Stimulated activated CD4-positive, alpha-beta T cell treated with anti-CD3 and anti-CD28 coated beads, TNF-alpha, amount 100 ng/mL, for 4 hours (primary cell): ENCODE measurements around the gene PLEKHN1.

Experiments
- DNase-seq, 3 experiments: peaks; one replicate each; pipeline ENCODE4 v3.0.0-alpha.2; 2020; ENCODE audit warnings: low read depth in 3 of 3

Gene PLEKHN1

DNA sequence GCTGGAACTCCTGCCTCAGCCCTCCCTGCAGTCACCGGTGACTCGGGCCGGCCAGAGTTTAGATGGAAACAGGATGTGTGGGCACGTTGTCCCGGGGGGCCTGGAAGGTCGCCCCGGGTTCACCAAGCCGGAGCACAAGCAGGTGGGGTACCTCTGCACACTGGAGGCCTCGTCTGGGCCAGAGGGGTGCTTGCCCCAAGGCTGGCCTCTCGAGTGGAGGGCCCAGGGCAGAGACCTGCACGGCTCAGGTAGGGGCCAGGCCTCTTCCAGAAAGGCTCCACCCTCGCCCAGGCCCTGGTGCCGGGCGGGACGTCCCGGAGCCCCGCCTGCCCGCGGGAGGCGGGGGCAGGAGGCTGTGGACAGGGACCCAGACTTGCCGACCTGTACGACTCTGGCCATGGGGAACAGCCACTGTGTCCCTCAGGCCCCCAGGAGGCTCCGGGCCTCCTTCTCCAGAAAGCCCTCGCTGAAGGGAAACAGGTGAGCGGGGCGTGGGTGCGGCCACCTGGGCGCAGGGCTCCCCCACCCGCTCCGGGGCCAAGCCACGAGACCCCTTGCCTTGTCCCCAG, at the start of gene PLEKHN1:
Gene PLEKHN1 (plus strand): TSS at position 348 of the 569 bp plus-strand sequence. CDS start 50 bp downstream, at position 398.
- no peak for DNase-seq

- DNase-seq = no peak
These were observed 49.2 kb upstream of the PLEKHN1 start for GRCh38 chr1:917076-917459.

GRCh38 chr1:917466-918091, 48.7 kb upstream of the PLEKHN1 start:
- DNase-seq = no peak

DNA sequence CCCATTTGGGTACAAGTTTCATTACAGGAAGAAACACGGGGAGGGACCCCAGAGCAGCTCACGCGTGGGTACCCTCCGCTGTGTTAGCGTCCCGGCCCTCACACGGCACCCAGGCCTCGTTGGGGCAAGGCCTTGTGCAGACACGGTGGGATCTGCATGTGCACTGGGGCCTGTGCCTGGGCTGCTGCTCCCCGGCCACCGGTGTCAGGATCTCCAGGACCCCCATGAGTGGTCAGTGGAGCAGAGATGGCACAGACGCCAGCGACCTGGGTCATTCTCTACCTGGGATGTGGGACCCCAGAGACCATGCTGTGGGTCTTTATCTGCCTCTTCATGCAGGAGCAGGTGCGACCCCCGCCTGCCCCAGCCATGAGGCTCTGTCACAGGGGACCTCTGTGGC, 47.9 kb upstream of the PLEKHN1 start:
- no peak for DNase-seq

GRCh38 chr1:918843-919242, 47.4 kb upstream of the PLEKHN1 start:
- DNase-seq = no peak

- DNase-seq = no peak
These were observed 46.9 kb upstream of the PLEKHN1 start for GRCh38 chr1:919271-919872.

GRCh38 chr1:920010-920409, 46.3 kb upstream of the PLEKHN1 start:
- no peak for DNase-seq

GRCh38 chr1:920521-920920, 45.8 kb upstream of the PLEKHN1 start:
- DNase-seq = no peak

- no peak for DNase-seq
These were observed 45.1 kb upstream of the PLEKHN1 start for GRCh38 chr1:921011-921837.

DNA sequence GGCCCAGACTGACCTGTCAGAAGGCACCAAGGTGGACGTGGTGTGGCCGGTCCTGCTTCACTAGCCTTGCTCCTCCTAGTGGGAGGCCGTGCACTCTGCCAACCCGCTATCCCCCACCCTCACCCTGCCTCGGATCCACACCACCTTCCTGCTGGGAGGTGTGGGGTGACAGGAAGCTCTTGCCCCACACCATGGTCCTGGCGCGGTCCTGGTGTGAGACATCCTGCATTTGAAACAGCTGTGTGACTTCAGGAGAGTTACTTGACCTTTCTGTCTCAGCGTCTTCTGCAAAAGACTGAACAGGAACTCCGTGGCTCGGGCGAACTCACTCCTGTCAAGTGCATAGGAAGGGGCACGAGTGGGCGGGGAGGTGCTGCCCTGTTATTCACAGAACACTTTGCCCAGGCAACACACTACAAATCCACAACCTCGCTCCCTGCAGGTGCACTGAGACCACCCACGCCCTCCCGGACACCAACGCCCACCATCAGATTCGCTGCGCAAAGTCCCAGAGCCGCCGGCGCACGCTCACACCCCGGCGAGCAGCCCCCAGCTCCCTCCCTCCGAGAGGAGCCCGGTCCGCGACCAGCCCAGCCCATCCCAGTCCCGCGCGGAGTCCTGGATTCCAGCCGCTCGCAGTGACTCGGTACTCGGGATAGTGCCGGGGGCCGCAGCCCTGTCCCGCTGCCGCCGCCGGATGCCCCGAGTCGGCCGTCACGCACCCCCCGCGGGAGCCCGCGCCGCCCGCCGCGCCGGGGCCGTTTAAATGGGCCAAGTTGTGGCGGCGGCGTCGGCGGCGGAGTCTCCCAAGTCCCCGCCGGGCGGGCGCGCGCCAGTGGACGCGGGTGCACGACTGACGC, 42.9 kb upstream of the PLEKHN1 start, which contains the start of gene SAMD11:
Gene SAMD11 (plus strand): TSS at position 793 of the 860 bp plus-strand sequence. CDS start 509 bp downstream, outside the sequence.
- DNase-seq = peak in 2 of 3 experiments; percentile 35 to 37

- DNase-seq = no peak
These were observed 42.2 kb upstream of the PLEKHN1 start for GRCh38 chr1:923991-924655.

GRCh38 chr1:924656-925560, 41.4 kb upstream of the PLEKHN1 start:
- DNase-seq = no peak

DNA sequence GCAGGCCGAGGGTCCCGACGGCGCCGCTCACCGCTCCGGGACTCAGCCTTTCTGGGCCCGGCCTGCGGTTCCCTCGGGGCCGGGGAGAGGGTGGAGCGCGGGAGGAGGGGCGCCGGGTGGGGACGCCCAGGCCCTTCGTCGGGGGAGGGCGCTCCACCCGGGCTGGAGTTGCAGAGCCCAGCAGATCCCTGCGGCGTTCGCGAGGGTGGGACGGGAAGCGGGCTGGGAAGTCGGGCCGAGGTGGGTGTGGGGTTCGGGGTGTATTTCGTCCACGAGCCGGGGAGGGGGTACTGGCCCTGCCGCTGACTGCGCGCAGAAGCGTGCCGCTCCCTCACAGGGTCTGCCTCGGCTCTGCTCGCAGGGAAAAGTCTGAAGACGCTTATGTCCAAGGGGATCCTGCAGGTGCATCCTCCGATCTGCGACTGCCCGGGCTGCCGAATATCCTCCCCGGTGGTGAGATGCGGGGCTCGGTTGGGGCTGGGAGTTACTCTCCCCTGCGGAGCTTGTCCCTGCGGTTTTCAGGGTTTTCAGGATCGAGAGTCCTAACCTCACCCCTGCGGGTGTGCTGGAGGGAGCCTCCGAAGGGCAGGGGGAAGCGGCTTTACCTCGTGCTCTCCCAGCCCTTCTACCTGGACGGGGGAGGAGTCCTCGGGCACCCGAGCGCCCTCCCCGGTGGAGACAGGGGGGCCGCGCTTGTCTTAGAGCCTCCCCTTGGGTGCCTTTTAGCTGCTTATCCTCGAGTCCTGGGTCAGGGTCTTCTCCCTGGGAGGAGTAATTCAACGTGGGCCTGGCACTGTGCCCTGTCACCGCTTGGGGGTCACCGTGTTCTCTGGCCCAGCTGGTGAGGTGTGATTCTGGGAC, 40.5 kb upstream of the PLEKHN1 start:
- no peak for DNase-seq

DNA sequence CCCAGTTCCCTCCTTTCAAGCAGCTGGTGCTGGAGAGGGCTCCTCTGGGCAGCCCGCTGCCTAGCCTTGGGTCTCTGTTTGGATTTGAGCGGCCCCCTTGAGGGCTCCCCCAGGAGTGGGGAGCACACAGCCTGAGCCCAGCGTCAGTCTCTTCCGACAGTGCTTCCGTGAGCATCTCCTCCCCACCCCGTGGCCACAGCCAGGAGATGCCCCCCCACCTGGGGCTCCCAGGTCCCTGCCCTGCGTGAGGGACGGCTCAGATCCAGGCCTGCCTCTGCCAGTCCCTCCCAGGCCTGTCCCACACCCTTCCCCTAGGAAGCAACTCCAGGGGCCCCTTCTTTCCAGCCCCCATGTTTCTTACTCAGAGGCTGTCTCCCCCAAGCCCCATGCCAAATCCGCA, 39.0 kb upstream of the PLEKHN1 start:
- DNase-seq = no peak

DNA sequence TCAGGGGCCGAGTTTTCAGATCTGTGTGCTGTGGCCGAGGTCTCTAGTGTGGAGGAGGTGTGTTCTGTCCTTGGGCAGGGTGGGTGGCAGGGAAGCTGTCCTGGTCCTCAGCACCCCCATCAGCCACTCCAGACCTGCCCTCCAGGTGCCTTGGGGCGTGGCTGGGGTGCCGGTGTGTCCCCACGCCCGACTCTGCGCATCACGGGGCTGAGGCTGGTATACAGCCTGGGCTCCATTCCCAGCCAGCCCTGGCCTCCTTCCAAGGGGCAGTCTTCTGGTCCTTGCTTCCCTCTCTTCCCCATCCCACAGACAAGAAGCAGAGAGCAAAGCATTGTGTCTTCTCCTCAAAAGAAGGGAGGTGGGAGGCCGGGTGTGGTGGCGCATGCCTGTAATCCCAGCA, 38.5 kb upstream of the PLEKHN1 start:
- DNase-seq = no peak

DNA sequence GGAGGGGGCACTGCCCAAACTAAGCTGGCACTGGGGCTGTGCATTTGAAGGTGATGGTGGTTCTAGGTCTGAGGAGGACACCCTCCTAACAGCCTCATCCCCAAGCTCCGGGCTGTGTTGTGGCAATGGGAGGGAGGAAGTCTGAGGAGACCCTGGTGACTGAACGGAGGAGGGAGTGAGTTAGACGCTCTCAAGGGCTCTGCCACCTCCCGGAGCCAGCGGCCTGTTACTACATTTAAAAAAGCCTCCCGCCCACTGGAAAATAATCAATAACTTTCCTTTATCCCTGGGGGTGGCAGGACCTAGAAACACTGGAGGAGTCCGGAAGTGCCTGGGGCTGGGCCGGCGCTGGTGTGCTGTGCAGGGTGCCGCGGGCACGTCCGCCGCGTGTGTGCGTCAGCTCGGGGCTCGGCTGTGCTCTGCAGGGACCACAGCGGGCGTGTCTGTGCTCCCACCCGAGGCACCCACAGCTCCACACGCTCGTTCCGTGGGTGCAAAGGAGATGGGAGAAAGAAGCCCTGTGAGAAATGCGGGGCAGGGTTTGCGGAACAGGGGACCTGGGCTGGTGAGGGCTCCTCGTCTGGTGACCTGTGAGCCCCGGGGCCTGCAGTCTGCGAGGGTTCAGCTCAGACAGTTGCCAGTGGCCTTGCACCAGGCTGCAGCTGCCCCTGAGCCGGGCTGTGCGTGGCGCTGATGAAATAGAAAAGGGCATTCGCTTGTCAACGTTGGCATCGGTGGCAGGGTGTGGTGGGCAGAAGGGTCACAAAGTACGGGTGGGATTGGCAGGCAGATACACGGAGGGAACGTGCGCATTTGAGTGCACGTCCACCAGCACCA, 37.2 kb upstream of the PLEKHN1 start:
- DNase-seq = no peak

DNA sequence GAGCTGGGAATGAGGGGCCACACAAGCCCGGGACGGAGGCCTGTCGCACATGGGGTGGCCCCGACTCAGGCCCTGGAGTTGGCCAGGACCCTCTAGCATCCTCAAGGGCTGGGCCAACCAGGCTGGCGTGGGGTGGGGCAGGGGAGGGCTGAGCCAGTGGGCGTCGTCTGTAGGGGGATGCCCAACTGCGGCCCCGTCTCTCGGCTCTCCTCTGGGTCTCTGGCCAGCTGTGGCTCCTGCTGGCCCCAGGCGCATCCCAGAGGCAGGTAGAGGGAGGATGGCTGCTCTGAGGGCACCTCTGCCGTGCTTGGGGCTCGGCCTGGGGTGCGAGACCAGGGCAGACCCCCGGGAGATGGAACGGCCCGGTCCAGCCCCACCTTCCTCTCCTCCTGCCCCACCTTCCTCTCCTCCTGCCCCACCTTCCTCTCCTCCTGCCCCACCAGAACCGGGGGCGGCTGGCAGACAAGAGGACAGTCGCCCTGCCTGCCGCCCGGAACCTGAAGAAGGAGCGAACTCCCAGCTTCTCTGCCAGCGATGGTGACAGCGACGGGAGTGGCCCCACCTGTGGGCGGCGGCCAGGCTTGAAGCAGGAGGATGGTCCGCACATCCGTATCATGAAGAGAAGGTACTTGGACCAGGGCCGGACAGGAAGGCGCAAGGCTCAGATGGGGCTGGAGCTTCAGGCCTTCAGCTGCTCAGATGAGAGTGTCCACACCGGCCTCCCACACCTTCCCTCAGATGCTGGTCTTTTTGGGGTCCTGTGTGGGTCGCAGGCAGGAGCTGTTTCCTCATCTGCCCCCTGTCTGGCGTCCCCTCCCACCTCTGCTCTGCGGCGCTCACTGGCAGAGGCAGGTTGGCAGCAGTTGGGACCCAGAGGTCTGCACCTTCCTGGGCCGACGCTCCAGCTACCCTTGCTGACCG, 36.3 kb upstream of the PLEKHN1 start:
- no peak for DNase-seq
